Liver (tissue), 9 donors: Measurements from ENCODE around the gene ERBB2. TPM values are rescaled to one million over a fixed set of nuclear protein-coding genes. Genes with fewer than 3 reads are reported as not detected.
"Not testable (repeated sequence)": the region's sequence is repeated elsewhere in the genome, so short reads cannot be mapped to it uniquely, and the experiment has no call there.

Experiments
- DNase-seq: peaks from one replicate; pipeline ENCODE4 v3.0.0-alpha.2; 2017; ENCODE audit warnings: low spot score
- H3K27ac ChIP-seq, 2 donors: one replicate each; pipeline ENCODE4 v1.7.0; 2013; ENCODE audit warnings: inconsistent platforms in 2 of 2, low read length in 2 of 2, control low read depth in 1 of 2, low read depth in 1 of 2, mild to moderate bottlenecking in 1 of 2
- H3K27me3 ChIP-seq, 4 donors: one replicate each; pipeline versions ENCODE4 v1.6.1 to v1.7.0; 2013; ENCODE audit warnings: low read length in 3 of 4, inconsistent platforms in 1 of 4, mild to moderate bottlenecking in 1 of 4, moderate library complexity in 1 of 4; ENCODE audit not compliant: control insufficient read depth in 4 of 4, insufficient read depth in 4 of 4
- H3K36me3 ChIP-seq, 4 donors: one replicate each; pipeline versions ENCODE4 v1.6.1 to v1.7.0; 2013; ENCODE audit warnings: low read length in 3 of 4, mild to moderate bottlenecking in 3 of 4, low read depth in 1 of 4, moderate library complexity in 1 of 4; ENCODE audit not compliant: control insufficient read depth in 4 of 4, insufficient read depth in 3 of 4
- H3K4me1 ChIP-seq, 4 donors: one replicate each; pipeline versions ENCODE4 v1.6.1 to v1.7.0; 2013; ENCODE audit warnings: low read length in 3 of 4, mild to moderate bottlenecking in 3 of 4, moderate library complexity in 1 of 4; ENCODE audit not compliant: control insufficient read depth in 4 of 4, insufficient read depth in 4 of 4
- H3K4me3 ChIP-seq, 3 donors: one replicate each; pipeline versions ENCODE4 v1.6.1 to v1.7.0; 2013; ENCODE audit warnings: low read length in 3 of 3, control low read depth in 1 of 3, low read depth in 1 of 3, mild to moderate bottlenecking in 1 of 3
- H3K9ac ChIP-seq, 2 donors: one replicate each; pipeline ENCODE4 v1.7.0; 2013; ENCODE audit warnings: low read length in 2 of 2, mild to moderate bottlenecking in 2 of 2, moderate library complexity in 2 of 2, control low read depth in 1 of 2, low read depth in 1 of 2
- H3K9me3 ChIP-seq, 4 donors: one replicate each; pipeline versions ENCODE4 v1.6.1 to v1.7.0; 2013; ENCODE audit warnings: low read length in 3 of 4; ENCODE audit not compliant: control insufficient read depth in 4 of 4
- EGR1 ChIP-seq, 2 donors: IDR thresholded peaks; 2 replicates each; pipeline ENCODE4 v1.6.1; 2016 to 2018; ENCODE audit warnings: antibody characterized with exemption in 2 of 2, low read depth in 2 of 2
- FOXA1 ChIP-seq: IDR thresholded peaks from 2 replicates; pipeline ENCODE4 v1.6.1; 2016; ENCODE audit warnings: antibody characterized with exemption
- FOXA2 ChIP-seq: IDR thresholded peaks from 2 replicates; pipeline ENCODE4 v1.6.1; 2016; ENCODE audit warnings: antibody characterized with exemption
- GABPA ChIP-seq, 2 donors: IDR thresholded peaks in 1 of 2; conservative IDR thresholded peaks in 1 of 2; 2 replicates each; pipeline ENCODE4 v1.6.1; 2016; ENCODE audit warnings: antibody characterized with exemption in 2 of 2, mild to moderate bottlenecking in 1 of 2, moderate library complexity in 1 of 2
- HNF4G ChIP-seq: IDR thresholded peaks from 2 replicates; pipeline ENCODE4 v1.6.1; 2016; ENCODE audit warnings: antibody characterized with exemption
- NR2F2 ChIP-seq: IDR thresholded peaks from 2 replicates; pipeline ENCODE4 v1.6.1; 2016; ENCODE audit warnings: antibody characterized with exemption
- RAD21 ChIP-seq, 2 donors: IDR thresholded peaks; 2 replicates each; pipeline ENCODE4 v1.6.1; 2016; ENCODE audit warnings: antibody characterized with exemption in 2 of 2, mild to moderate bottlenecking in 2 of 2
- TAF1 ChIP-seq: conservative IDR thresholded peaks from 2 replicates; pipeline ENCODE4 v1.6.1; 2016; ENCODE audit warnings: antibody characterized with exemption, mild to moderate bottlenecking
- YY1 ChIP-seq: IDR thresholded peaks from 2 replicates; pipeline ENCODE4 v1.6.1; 2016; ENCODE audit warnings: antibody characterized with exemption, mild to moderate bottlenecking
- WGBS: extraction: QIAGEN DNeasy Blood & Tissue Kit; methylation state at CpG from one replicate; pipeline ENCODE4 v1.1.7; 2013; 5-methylcytosine and 5-hydroxymethylcytosine counted together
- polyA plus RNA-seq, 2 donors: library from polyadenylated mRNA; stranded (reverse) in 1 of 2; unstranded in 1 of 2; fragments of 200-250 nt in 1 of 2; fragments of >200 nt in 1 of 2; fragmentation: Nextera tagmentation in 1 of 2; extraction: Ambion mirVana in 1 of 2; gene quantifications; one replicate each; pipeline versions ENCODE4 v1.2.1 to v1.2.3, GENCODE V29; 2013 to 2015
- total RNA-seq, 2 donors: library from RNA; depleted of rRNA; stranded (reverse); fragments of >200 nt; gene quantifications; one replicate each; pipeline ENCODE4 v1.2.3, GENCODE V29; 2014
- TF ChIP-seq, protein P1 (sequence below): fragments of 150-350 bp; IDR thresholded peaks from 2 replicates; pipeline ENCODE4 v1.5.1; 2017; ENCODE audit warnings: improper control_type of control experiment, low read depth, low read length; ENCODE audit not compliant: missing input control
- TF ChIP-seq, protein P2 (sequence below): IDR thresholded peaks from 2 replicates; pipeline ENCODE4 v1.6.1; 2016; ENCODE audit warnings: antibody characterized with exemption
- TF ChIP-seq, protein P3 (sequence below): IDR thresholded peaks from 2 replicates; pipeline ENCODE4 v1.6.1; 2016; ENCODE audit warnings: antibody characterized with exemption
- TF ChIP-seq, protein P4 (sequence below): IDR thresholded peaks from 2 replicates; pipeline ENCODE4 v1.6.1; 2016; ENCODE audit warnings: antibody characterized with exemption
- donor health status: healthy.
- donor health status: healthy.
- donor health status: healthy.
- donor health status: healthy.
- donor health status: healthy.

Gene ERBB2
- total and polyA plus RNA-seq, 4 donors = 4.7 to 28.8 (median 15.7) TPM

DNA sequence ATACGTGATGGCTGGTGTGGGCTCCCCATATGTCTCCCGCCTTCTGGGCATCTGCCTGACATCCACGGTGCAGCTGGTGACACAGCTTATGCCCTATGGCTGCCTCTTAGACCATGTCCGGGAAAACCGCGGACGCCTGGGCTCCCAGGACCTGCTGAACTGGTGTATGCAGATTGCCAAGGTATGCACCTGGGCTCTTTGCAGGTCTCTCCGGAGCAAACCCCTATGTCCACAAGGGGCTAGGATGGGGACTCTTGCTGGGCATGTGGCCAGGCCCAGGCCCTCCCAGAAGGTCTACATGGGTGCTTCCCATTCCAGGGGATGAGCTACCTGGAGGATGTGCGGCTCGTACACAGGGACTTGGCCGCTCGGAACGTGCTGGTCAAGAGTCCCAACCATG is 24.9 kb downstream of the ERBB2 start:
- Histone ChIP-seq H3K9me3 (no peaks in the 10 kb centered on the region), H3K4me3 (no peak overlapping the region), H3K27me3 (no peaks in the 10 kb centered on the region), H3K36me3 (peaks cover 5 to 43% (median 13%) of the 10 kb centered on the region in 4 donors), H3K27ac (no peak overlapping the region), H3K9ac (no peak overlapping the region), H3K4me1 (peaks cover 5 to 14% (median 9%) of the 10 kb centered on the region in 4 donors)
- no peak for DNase-seq
- 97% methylated on average over 13 of the region's 13 CpGs for WGBS
- no peak for TF ChIP-seq NR2F2
- TF ChIP-seq, protein P1, sequence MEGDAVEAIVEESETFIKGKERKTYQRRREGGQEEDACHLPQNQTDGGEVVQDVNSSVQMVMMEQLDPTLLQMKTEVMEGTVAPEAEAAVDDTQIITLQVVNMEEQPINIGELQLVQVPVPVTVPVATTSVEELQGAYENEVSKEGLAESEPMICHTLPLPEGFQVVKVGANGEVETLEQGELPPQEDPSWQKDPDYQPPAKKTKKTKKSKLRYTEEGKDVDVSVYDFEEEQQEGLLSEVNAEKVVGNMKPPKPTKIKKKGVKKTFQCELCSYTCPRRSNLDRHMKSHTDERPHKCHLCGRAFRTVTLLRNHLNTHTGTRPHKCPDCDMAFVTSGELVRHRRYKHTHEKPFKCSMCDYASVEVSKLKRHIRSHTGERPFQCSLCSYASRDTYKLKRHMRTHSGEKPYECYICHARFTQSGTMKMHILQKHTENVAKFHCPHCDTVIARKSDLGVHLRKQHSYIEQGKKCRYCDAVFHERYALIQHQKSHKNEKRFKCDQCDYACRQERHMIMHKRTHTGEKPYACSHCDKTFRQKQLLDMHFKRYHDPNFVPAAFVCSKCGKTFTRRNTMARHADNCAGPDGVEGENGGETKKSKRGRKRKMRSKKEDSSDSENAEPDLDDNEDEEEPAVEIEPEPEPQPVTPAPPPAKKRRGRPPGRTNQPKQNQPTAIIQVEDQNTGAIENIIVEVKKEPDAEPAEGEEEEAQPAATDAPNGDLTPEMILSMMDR = no peak
- no peak for TF ChIP-seq HNF4G
- no peak for TF ChIP-seq EGR1 (IDR thresholded peaks at IDR 0.05; ENCODE audit: low read depth in 2 of 2)
- TF ChIP-seq, protein P2, sequence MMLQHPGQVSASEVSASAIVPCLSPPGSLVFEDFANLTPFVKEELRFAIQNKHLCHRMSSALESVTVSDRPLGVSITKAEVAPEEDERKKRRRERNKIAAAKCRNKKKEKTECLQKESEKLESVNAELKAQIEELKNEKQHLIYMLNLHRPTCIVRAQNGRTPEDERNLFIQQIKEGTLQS = no peak
- TF ChIP-seq RAD21 (IDR thresholded peaks at IDR 0.05) = no peak

DNA sequence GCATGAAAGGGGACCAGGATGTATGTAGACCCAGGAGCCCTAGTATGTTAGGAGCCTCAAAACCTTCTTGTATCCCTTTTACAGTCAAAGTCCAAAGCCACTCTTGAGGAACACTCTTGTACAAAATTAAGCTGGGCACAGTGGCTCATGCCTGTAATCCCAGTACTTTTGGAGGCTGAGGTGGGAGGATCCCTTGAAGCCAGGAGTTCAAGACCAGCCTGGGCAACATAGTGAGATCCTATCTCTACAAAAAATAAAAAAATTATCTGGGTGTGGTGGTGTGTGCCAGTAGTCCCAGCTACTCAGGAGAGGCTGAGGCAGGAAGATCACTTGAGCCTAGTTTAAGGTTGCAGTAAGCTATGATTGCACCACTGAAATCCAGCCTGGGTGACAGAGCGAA is 26.1 kb downstream of the ERBB2 start:
- 98% methylated on average over 1 of the region's 1 CpG for WGBS
- not testable (repeated sequence) for H3K9me3 ChIP-seq, H3K9ac ChIP-seq, H3K4me3 ChIP-seq, H3K27ac ChIP-seq, DNase-seq, H3K27me3 ChIP-seq
- peaks cover 5 to 20% (median 12%) of the 10 kb centered on the region in 4 donors for H3K4me1 ChIP-seq
- H3K36me3 ChIP-seq = peaks cover 5 to 38% (median 11%) of the 10 kb centered on the region in 4 donors

DNA sequence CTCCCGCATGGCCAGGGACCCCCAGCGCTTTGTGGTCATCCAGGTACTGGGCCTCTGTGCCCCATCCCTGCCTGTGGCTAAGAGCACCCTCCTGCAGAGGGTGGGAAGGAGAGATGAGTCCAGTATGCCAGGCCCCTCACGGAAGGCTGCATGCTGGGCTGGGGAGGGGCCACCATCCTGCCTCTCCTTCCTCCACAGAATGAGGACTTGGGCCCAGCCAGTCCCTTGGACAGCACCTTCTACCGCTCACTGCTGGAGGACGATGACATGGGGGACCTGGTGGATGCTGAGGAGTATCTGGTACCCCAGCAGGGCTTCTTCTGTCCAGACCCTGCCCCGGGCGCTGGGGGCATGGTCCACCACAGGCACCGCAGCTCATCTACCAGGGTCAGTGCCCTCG is 26.8 kb downstream of the ERBB2 start:
- WGBS = 81% methylated on average over 9 of the region's 9 CpGs
- peaks cover 5 to 38% (median 11%) of the 10 kb centered on the region in 4 donors for H3K36me3 ChIP-seq
- TF ChIP-seq HNF4G (no peak), RAD21 (IDR thresholded peaks at IDR 0.05) (no peak), FOXA1 (no peak), GABPA (IDR thresholded peaks at IDR 0.05 in 1 of 2, conservative IDR thresholded peaks at IDR 0.05 in 1 of 2) (no peak), YY1 (no peak), TAF1 (no peak), EGR1 (IDR thresholded peaks at IDR 0.05; ENCODE audit: low read depth in 2 of 2) (no peak), FOXA2 (no peak)
- TF ChIP-seq, protein P1 = no peak
- TF ChIP-seq, protein P2 = no peak
- TF ChIP-seq, protein P3, sequence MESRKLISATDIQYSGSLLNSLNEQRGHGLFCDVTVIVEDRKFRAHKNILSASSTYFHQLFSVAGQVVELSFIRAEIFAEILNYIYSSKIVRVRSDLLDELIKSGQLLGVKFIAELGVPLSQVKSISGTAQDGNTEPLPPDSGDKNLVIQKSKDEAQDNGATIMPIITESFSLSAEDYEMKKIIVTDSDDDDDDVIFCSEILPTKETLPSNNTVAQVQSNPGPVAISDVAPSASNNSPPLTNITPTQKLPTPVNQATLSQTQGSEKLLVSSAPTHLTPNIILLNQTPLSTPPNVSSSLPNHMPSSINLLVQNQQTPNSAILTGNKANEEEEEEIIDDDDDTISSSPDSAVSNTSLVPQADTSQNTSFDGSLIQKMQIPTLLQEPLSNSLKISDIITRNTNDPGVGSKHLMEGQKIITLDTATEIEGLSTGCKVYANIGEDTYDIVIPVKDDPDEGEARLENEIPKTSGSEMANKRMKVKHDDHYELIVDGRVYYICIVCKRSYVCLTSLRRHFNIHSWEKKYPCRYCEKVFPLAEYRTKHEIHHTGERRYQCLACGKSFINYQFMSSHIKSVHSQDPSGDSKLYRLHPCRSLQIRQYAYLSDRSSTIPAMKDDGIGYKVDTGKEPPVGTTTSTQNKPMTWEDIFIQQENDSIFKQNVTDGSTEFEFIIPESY = no peak
- TF ChIP-seq, protein P4, sequence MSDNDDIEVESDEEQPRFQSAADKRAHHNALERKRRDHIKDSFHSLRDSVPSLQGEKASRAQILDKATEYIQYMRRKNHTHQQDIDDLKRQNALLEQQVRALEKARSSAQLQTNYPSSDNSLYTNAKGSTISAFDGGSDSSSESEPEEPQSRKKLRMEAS = no peak
- no peaks in the 10 kb centered on the region for H3K27me3 ChIP-seq
- H3K27ac ChIP-seq = no peak overlapping the region
- no peak overlapping the region for H3K4me3 ChIP-seq
- no peak overlapping the region for H3K9ac ChIP-seq
- H3K4me1 ChIP-seq = peaks cover 5 to 20% (median 12%) of the 10 kb centered on the region in 4 donors
- H3K9me3 ChIP-seq = no peaks in the 10 kb centered on the region
- no peak for DNase-seq
